Neural progenitor cell (in vitro differentiated cells): ENCODE data around the gene CTIF. TPM values are rescaled to one million over a fixed set of nuclear protein-coding genes. Genes with fewer than 3 reads are reported as not detected.

Experiments
- DNase-seq: peaks from one replicate; pipeline ENCODE4 v3.0.0-alpha.2; 2016; ENCODE audit warnings: low spot score
- H2AFZ ChIP-seq: fragments of 200-600 bp; sonication (generic); replicated peaks from 2 replicates; pipeline ENCODE4 v1.6.1; 2016; ENCODE audit warnings: antibody characterized with exemption
- H3F3A ChIP-seq: fragments of 200-600 bp; sonication (generic); 2 replicates; pipeline ENCODE4 v1.6.1; 2016; ENCODE audit warnings: antibody characterized with exemption, low read depth
- H3K27ac ChIP-seq: fragments of 200-600 bp; sonication (generic); 2 replicates; pipeline ENCODE4 v1.5.1; 2016; ENCODE audit warnings: mild to moderate bottlenecking
- H3K27me3 ChIP-seq: fragments of 200-600 bp; sonication (generic); 2 replicates; pipeline ENCODE4 v1.6.1; 2016; ENCODE audit warnings: mild to moderate bottlenecking, moderate library complexity
- H3K36me3 ChIP-seq: fragments of 200-600 bp; sonication (generic); 2 replicates; pipeline ENCODE4 v1.5.1; 2016
- H3K4me1 ChIP-seq: fragments of 200-600 bp; sonication (generic); 2 replicates; pipeline ENCODE4 v1.6.1; 2016; ENCODE audit warnings: mixed run types
- H3K4me2 ChIP-seq: fragments of 200-600 bp; sonication (generic); 2 replicates; pipeline ENCODE4 v1.6.1; 2016
- H3K4me3 ChIP-seq: fragments of 200-600 bp; sonication (generic); 2 replicates; pipeline ENCODE4 v1.5.1; 2016
- H3K79me2 ChIP-seq: fragments of 200-600 bp; sonication (generic); 2 replicates; pipeline ENCODE4 v1.6.1; 2016; ENCODE audit warnings: low read depth
- H3K9ac ChIP-seq: fragments of 200-600 bp; sonication (generic); 2 replicates; pipeline ENCODE4 v1.6.1; 2016
- H3K9me3 ChIP-seq: fragments of 200-600 bp; sonication (generic); 2 replicates; pipeline ENCODE4 v1.5.1; 2016; ENCODE audit warnings: low read depth
- H4K20me1 ChIP-seq: fragments of 200-600 bp; sonication (generic); 2 replicates; pipeline ENCODE4 v1.6.1; 2016; ENCODE audit warnings: low read depth
- H3K27ac Mint-ChIP-seq: 3 replicates; pipeline ENCODE4 v1.8.0; 2021; ENCODE audit warnings: mixed read lengths
- H3K27me3 Mint-ChIP-seq: 2 replicates; pipeline ENCODE4 v1.8.0; 2022; ENCODE audit warnings: low read depth, mild to moderate bottlenecking, inconsistent platforms, moderate library complexity, mixed read lengths; ENCODE audit not compliant: insufficient read depth
- H3K36me3 Mint-ChIP-seq: 3 replicates; pipeline ENCODE4 v1.8.0; 2021; ENCODE audit warnings: mixed read lengths
- H3K4me1 Mint-ChIP-seq: 3 replicates; pipeline ENCODE4 v1.8.0; 2021; ENCODE audit warnings: mixed read lengths
- H3K4me3 Mint-ChIP-seq: 3 replicates; pipeline ENCODE4 v1.8.0; 2021; ENCODE audit warnings: mild to moderate bottlenecking, moderate library complexity, mixed read lengths
- H3K9me3 Mint-ChIP-seq: 3 replicates; pipeline ENCODE4 v1.8.0; 2020; ENCODE audit warnings: mixed read lengths
- CTCF ChIP-seq: fragments of 200-600 bp; sonication (generic); IDR thresholded peaks from 2 replicates; pipeline ENCODE4 v1.5.1; 2017; ENCODE audit warnings: antibody characterized with exemption, mild to moderate bottlenecking
- EZH2 ChIP-seq: fragments of 200-600 bp; sonication (generic); IDR thresholded peaks from 2 replicates; pipeline ENCODE4 v1.6.1; 2017; ENCODE audit warnings: antibody characterized with exemption, mild to moderate bottlenecking, moderate library complexity
- EZH2phosphoT487 ChIP-seq: fragments of 200-600 bp; sonication (generic); IDR thresholded peaks from 2 replicates; pipeline ENCODE4 v1.6.1; 2017; ENCODE audit warnings: antibody characterized with exemption
- total RNA-seq: library from RNA; depleted of rRNA; stranded (reverse); fragments of >200 nt; gene quantifications from 2 replicates; pipeline ENCODE4 v1.2.3, GENCODE V29; 2015; ENCODE audit warnings: low replicate concordance

Gene CTIF
- total RNA-seq, 1 donor from 2014 or later = 17.6 TPM

- Histone ChIP-seq H3K4me2 (no peak overlapping the region), H3K27ac (no peak overlapping the region), H4K20me1 (peaks cover 10% of the 10 kb centered on the region), H3K36me3 (no peaks in the 10 kb centered on the region), H2AFZ (no peak overlapping the region), H3K79me2 (no peaks in the 10 kb centered on the region), H3K4me1 (peaks cover 19% of the 10 kb centered on the region), H3K27me3 (no peaks in the 10 kb centered on the region), H3K4me3 (no peak overlapping the region), H3K9ac (no peak overlapping the region), H3F3A (peaks cover 19% of the 10 kb centered on the region), H3K9me3 (no peaks in the 10 kb centered on the region)
- no peak for TF ChIP-seq EZH2
- TF ChIP-seq EZH2phosphoT487 = no peak
- TF ChIP-seq CTCF = no peak
- H3K36me3 Mint-ChIP-seq = no peaks in the 10 kb centered on the region
- peaks cover 2% of the 10 kb centered on the region for H3K27me3 Mint-ChIP-seq
- H3K4me1 Mint-ChIP-seq = peaks cover 32% of the 10 kb centered on the region
- no peak overlapping the region for H3K4me3 Mint-ChIP-seq
- H3K27ac Mint-ChIP-seq = no peak overlapping the region
- DNase-seq = no peak
- no peaks in the 10 kb centered on the region for H3K9me3 Mint-ChIP-seq
Measured at GRCh38 chr18:48658721-48659120, 119.9 kb downstream of the CTIF start.

- Mint-ChIP-seq H3K4me3 (no peak overlapping the region), H3K9me3 (no peaks in the 10 kb centered on the region), H3K4me1 (peaks cover 32% of the 10 kb centered on the region), H3K27ac (no peak overlapping the region), H3K27me3 (peaks cover 2% of the 10 kb centered on the region), H3K36me3 (no peaks in the 10 kb centered on the region)
- no peak for DNase-seq
- H3K9me3 ChIP-seq = no peaks in the 10 kb centered on the region
- H3K36me3 ChIP-seq = no peaks in the 10 kb centered on the region
- no peak overlapping the region for H2AFZ ChIP-seq
- no peaks in the 10 kb centered on the region for H3K79me2 ChIP-seq
- TF ChIP-seq EZH2phosphoT487 (no peak), CTCF (no peak), EZH2 (no peak)
- peaks cover 19% of the 10 kb centered on the region for H3K4me1 ChIP-seq
- H3K27ac ChIP-seq = no peak overlapping the region
- peaks cover 10% of the 10 kb centered on the region for H4K20me1 ChIP-seq
- no peak overlapping the region for H3K4me3 ChIP-seq
- H3K4me2 ChIP-seq = no peak overlapping the region
- no peak overlapping the region for H3K9ac ChIP-seq
- peaks cover 19% of the 10 kb centered on the region for H3F3A ChIP-seq
- no peaks in the 10 kb centered on the region for H3K27me3 ChIP-seq
Measured at GRCh38 chr18:48659188-48660009, 120.6 kb downstream of the CTIF start.

GRCh38 chr18:48660346-48661228 lies 121.8 kb downstream of the CTIF start:
- peak overlapping the region; percentile 22 for H3K27ac Mint-ChIP-seq
- H3K27me3 Mint-ChIP-seq = peaks cover 2% of the 10 kb centered on the region
- Histone ChIP-seq H3K27me3 (no peaks in the 10 kb centered on the region), H4K20me1 (peaks cover 7% of the 10 kb centered on the region), H3F3A (peaks cover 15% of the 10 kb centered on the region), H3K79me2 (no peaks in the 10 kb centered on the region), H3K36me3 (no peaks in the 10 kb centered on the region), H3K27ac (no peak overlapping the region), H3K4me2 (no peak overlapping the region), H3K4me3 (no peak overlapping the region), H2AFZ (no peak overlapping the region), H3K9ac (no peak overlapping the region), H3K9me3 (no peaks in the 10 kb centered on the region), H3K4me1 (peaks cover 19% of the 10 kb centered on the region)
- TF ChIP-seq CTCF = no peak
- TF ChIP-seq EZH2 = no peak
- no peak for TF ChIP-seq EZH2phosphoT487
- peaks cover 4% of the 10 kb centered on the region for H3K36me3 Mint-ChIP-seq
- peaks cover 2% of the 10 kb centered on the region for H3K9me3 Mint-ChIP-seq
- no peak for DNase-seq
- H3K4me1 Mint-ChIP-seq = peaks cover 32% of the 10 kb centered on the region
- H3K4me3 Mint-ChIP-seq = no peak overlapping the region
